NCI-H748 treated with DMSO at 0.1 percent for 48 hours (cell line): ENCODE results near the gene SPATA20.

Source experiments
- DNase-seq: peaks from one replicate; lab custom pipeline; 2025; lab: John Stamatoyannopoulos, UW

SPATA20 gene

GRCh38 chr17:50520483-50520882 is 26.5 kb upstream of the SPATA20 start:
- no peak for DNase-seq

GRCh38 chr17:50521514-50521913 is 25.5 kb upstream of the SPATA20 start:
- no peak for DNase-seq

- no peak for DNase-seq
Observed at GRCh38 chr17:50522766-50523165, 24.2 kb upstream of the SPATA20 start.

GRCh38 chr17:50523208-50523607 is 23.8 kb upstream of the SPATA20 start:
- no peak for DNase-seq

GRCh38 chr17:50524838-50525237 is 22.1 kb upstream of the SPATA20 start:
- no peak for DNase-seq

- no peak for DNase-seq
Observed at GRCh38 chr17:50527155-50527762, 19.7 kb upstream of the SPATA20 start.

- no peak for DNase-seq
Observed at GRCh38 chr17:50527949-50528474, 19.0 kb upstream of the SPATA20 start.

- no peak for DNase-seq
Observed at GRCh38 chr17:50529849-50530248, 17.1 kb upstream of the SPATA20 start.

GRCh38 chr17:50531428-50532025 is 15.4 kb upstream of the SPATA20 start:
- no peak for DNase-seq

GRCh38 chr17:50532452-50533024 is 14.4 kb upstream of the SPATA20 start, which contains the start of gene EPN3:
TSS of gene EPN3 (plus strand) at chr17:50532735. CDS start at chr17:50536557, 3,822 bp downstream.
- no peak for DNase-seq

- no peak for DNase-seq
Observed at GRCh38 chr17:50533185-50533584, 13.8 kb upstream of the SPATA20 start.

- DNase-seq = no peak
Observed at GRCh38 chr17:50533720-50534148, 13.2 kb upstream of the SPATA20 start.

GRCh38 chr17:50534222-50534978 is 12.6 kb upstream of the SPATA20 start:
- DNase-seq = no peak

- no peak for DNase-seq
Observed at GRCh38 chr17:50534979-50535326, 12.0 kb upstream of the SPATA20 start.

- DNase-seq = no peak
Observed at GRCh38 chr17:50535407-50535806, 11.6 kb upstream of the SPATA20 start.

- no peak for DNase-seq
Observed at GRCh38 chr17:50536683-50537646, 10.0 kb upstream of the SPATA20 start.

GRCh38 chr17:50537721-50538548 is 9.0 kb upstream of the SPATA20 start:
- no peak for DNase-seq

- DNase-seq = no peak
Observed at GRCh38 chr17:50538549-50539410, 8.2 kb upstream of the SPATA20 start.

- no peak for DNase-seq
Observed at GRCh38 chr17:50539762-50540559, 7.0 kb upstream of the SPATA20 start.
